ENCODE results near the gene ZXDB. TPM values are rescaled to one million over a fixed set of nuclear protein-coding genes. Genes with fewer than 3 reads are reported as not detected.

ZXDB gene
- 5.5 and 13.3 TPM in 2 replicates for total RNA-seq

DNA sequence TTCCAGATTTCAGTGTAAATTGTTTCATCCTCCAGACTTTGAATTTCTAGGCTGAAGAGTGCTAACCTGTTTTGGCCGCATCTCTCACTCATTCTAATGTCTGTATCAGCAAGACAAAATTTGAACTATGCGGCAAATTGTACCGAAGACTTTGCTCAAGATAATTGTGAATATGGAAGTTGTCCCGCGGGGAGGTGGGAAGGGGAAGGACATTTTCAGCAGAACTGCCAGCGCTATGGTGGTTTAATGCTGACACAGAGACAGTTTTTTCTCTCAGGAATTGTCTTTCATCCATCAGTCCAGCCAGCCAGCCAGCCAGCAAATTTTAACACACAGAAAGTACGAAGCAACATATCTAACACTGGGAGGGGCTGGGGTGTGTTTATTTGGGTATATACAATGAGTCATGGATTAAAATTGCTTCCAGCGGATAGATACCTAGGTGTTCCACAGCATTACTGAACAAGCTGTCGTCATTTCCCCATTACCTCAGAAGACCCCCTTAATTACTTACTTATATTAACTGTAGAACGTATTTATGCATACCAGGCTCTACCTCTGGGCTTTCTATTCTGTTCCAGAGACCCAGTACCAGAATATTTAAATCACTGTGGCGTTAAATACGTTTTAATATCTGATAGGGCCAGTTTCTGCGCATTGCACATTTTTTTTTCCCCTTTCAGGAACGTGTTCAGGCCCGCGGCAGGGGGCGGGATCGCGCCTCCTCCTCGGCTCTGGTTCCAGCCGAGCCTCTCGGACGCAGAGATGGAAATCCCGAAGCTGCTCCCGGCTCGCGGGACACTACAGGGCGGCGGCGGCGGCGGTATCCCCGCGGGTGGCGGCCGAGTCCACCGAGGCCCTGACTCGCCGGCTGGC is at the start of gene ZXDB:
Gene ZXDB (plus strand): TSS at position 728 of the 876 bp plus-strand sequence. CDS start 38 bp downstream, at position 766.

Other genes with a start within 250 kb of the ZXDB start
- under 0.01 and 0.06 TPM in 2 replicates for gene NLRP2B, start 88.2 kb downstream of the ZXDB start, total RNA-seq

Measured in bladder microvascular endothelial cell (primary cell).